Measurements from ENCODE around the gene CELF6.

Gene CELF6

GRCh38 chr15:72323752-72324151, 3.8 kb upstream of the CELF6 start:
- in situ Hi-C loops (cut with MboI; ENCODE audit: low pct_unique_long_range_greater_than_20kb, low sequenced_read_pairs): no loop called here
- DNase-seq: no peak

DNA sequence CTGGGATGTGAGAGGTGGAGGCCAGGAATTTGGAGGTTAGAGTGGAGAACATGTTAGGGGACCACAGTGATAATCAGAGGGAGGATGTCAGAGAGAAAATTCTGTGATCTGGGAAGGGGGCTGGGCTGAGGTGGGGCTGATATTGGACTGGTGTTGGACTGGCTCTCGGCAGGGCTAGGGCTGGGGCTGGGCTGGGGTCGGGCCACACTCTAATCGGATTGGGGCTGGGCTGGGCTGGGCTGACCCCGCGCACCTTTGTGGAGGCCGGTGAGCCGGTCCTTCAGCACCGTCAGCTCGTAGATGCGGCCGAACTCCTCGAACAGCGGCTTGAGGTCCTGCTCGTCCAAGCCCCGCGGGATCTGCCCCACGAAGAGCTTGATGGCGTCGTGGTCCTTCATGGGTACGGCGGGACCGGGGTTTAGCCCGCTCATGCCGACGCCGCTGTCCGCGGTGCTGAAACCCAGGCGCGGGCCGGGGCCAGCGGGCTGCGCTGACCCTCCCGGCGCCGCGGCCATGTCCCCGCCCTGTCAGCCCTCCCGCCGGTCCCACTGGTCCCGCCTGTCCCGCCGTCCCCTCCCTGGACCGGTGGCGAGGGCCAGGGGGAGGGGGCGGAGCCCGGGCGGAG, 485 bp downstream of the CELF6 start:
- in situ Hi-C loops (cut with MboI; ENCODE audit: low pct_unique_long_range_greater_than_20kb, low sequenced_read_pairs): no loop called here
- peak; percentile 68 for DNase-seq

- in situ Hi-C loops (cut with MboI; ENCODE audit: low pct_unique_long_range_greater_than_20kb, low sequenced_read_pairs): no loop called here
- no peak for DNase-seq
Measured at GRCh38 chr15:72318408-72318942, 1.5 kb downstream of the CELF6 start.

- DNase-seq: peak; percentile 29
- in situ Hi-C loops (cut with MboI; ENCODE audit: low pct_unique_long_range_greater_than_20kb, low sequenced_read_pairs): no loop called here
Measured at GRCh38 chr15:72315706-72316370, 4.1 kb downstream of the CELF6 start.

- in situ Hi-C loops (cut with MboI; ENCODE audit: low pct_unique_long_range_greater_than_20kb, low sequenced_read_pairs): no loop called here
- no peak for DNase-seq
Measured at GRCh38 chr15:72313881-72314280, 6.1 kb downstream of the CELF6 start.

DNA sequence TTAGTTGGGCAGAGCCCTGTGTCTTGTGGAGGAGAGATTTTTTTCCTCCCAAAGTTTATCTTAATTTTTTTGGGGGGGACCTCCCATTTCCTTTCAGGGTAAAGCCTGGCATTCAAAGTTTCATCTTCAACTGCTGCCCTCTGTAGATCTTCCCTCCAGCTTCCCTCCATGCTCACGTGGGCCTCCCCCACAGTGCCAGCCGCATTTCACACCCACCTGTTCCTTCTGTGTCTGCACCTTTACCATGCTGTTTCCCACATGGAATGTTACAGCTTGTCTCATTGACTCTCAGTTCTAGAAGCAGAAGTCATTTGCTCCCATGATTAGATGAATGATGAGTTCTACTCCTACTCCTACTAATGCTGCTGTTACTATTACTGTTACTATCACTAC, 6.5 kb downstream of the CELF6 start:
- no peak for DNase-seq
- in situ Hi-C loops (cut with MboI; ENCODE audit: low pct_unique_long_range_greater_than_20kb, low sequenced_read_pairs): no loop called here

DNA sequence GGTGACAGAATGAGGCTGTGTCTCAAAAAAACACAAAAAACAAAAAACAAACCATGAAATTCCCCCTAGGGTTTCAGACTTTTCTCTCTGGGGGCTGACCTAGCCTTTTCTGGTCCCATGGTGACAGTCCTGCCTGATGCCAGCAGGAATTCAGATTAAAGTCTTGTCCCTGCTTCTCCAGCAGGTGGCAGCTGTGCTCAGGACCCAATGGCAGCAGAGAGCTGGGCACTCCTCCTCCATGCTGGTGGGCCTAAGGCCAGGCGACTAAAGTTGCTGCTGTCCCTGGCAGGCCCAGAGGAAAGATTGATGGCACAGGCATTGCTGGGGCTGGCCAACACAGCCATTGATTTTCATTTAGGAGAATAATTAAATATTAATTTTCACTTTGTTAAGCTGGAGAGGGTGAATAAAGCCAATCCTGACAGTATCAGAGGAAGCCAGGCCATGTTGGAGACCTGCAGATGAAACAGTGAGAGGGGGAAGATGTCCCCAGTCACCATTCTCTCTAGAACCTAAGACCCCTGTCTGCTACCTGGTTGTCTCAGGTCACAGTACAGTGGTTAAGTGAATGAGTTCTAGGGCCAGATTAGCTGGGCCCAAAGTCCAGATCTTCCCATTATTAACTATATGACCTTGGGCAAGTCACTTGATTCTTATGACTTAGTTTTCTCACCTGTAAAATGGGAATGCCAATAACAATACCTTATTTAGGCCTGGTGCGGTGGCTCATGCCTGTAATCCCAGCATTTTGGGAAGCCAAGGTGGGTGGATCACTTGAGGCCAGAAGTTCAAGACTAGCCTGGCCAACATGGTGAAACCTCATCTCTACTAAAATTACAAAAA, 7.1 kb downstream of the CELF6 start:
- in situ Hi-C loops (cut with MboI; ENCODE audit: low pct_unique_long_range_greater_than_20kb, low sequenced_read_pairs): no loop called here
- peak; percentile 86 for DNase-seq

- in situ Hi-C loops (cut with MboI; ENCODE audit: low pct_unique_long_range_greater_than_20kb, low sequenced_read_pairs): no loop called here
Measured at GRCh38 chr15:72307026-72307425, 12.9 kb downstream of the CELF6 start.

GRCh38 chr15:72306211-72306785, 13.7 kb downstream of the CELF6 start:
- in situ Hi-C loops (cut with MboI; ENCODE audit: low pct_unique_long_range_greater_than_20kb, low sequenced_read_pairs): no loop called here
- DNase-seq: peak; percentile 89

More at GRCh38 chr15:72307026-72307425, 12.9 kb downstream of the CELF6 start:
- no peak for DNase-seq

GRCh38 chr15:72304596-72304995, 15.4 kb downstream of the CELF6 start:
- in situ Hi-C loops (cut with MboI; ENCODE audit: low pct_unique_long_range_greater_than_20kb, low sequenced_read_pairs): no loop called here
- DNase-seq: no peak

GRCh38 chr15:72302955-72303354, 17.0 kb downstream of the CELF6 start:
- in situ Hi-C loops (cut with MboI; ENCODE audit: low pct_unique_long_range_greater_than_20kb, low sequenced_read_pairs): no loop called here
- DNase-seq: no peak

- in situ Hi-C loops (cut with MboI; ENCODE audit: low pct_unique_long_range_greater_than_20kb, low sequenced_read_pairs): no loop called here
- DNase-seq: no peak
Measured at GRCh38 chr15:72289597-72290325, 30.2 kb downstream of the CELF6 start.

GRCh38 chr15:72288796-72289596, 31.0 kb downstream of the CELF6 start:
- no peak for DNase-seq
- in situ Hi-C loops (cut with MboI; ENCODE audit: low pct_unique_long_range_greater_than_20kb, low sequenced_read_pairs): no loop called here

- in situ Hi-C loops (cut with MboI; ENCODE audit: low pct_unique_long_range_greater_than_20kb, low sequenced_read_pairs): no loop called here
- DNase-seq: peak; percentile 71
Measured at GRCh38 chr15:72285927-72286516, 33.9 kb downstream of the CELF6 start.

DNA sequence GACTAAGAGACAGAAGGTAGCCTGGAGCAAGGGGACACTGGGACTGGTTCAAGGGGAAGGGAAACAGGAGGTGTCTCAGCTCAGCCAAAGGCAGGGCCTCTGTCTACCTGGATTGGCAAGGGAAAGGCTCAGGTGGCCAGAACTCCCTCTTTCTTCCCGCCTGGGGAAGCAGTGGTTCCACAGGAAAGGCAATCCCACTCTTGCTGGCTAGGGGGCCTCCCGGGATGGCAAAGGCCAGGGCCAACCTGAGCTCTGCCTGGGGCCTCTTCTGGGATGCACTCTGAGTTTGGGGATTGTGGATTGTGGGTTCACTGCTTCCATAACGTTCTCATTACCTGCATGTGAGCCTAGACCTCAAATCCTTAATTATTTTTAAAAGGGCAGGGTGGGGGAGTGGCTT, 34.6 kb downstream of the CELF6 start:
- in situ Hi-C loops (cut with MboI; ENCODE audit: low pct_unique_long_range_greater_than_20kb, low sequenced_read_pairs): no loop called here
- DNase-seq: no peak

GRCh38 chr15:72284781-72285180, 35.2 kb downstream of the CELF6 start:
- in situ Hi-C loops (cut with MboI; ENCODE audit: low pct_unique_long_range_greater_than_20kb, low sequenced_read_pairs): no loop called here
- DNase-seq: no peak

DNA sequence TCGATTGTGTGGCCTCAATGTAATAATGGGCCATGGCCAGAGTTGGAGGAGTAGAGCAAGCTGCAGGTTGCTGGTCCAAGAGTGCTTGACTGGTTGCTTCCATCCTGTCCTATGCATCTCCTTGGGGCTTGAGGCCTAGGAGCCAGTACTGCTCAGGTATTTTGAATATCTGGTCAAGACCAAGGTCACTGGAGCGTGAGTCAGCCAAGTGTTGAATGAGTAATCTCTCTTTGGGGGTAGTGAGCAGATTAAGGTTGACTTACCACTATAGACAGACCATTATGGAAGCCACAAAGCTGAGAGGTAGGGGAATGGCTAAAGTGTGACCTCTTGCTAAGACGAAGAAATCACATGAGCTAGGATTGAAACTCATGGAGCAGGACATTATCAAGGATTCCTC, 38.2 kb downstream of the CELF6 start:
- in situ Hi-C loops (cut with MboI; ENCODE audit: low pct_unique_long_range_greater_than_20kb, low sequenced_read_pairs): no loop called here
- no peak for DNase-seq

DNA sequence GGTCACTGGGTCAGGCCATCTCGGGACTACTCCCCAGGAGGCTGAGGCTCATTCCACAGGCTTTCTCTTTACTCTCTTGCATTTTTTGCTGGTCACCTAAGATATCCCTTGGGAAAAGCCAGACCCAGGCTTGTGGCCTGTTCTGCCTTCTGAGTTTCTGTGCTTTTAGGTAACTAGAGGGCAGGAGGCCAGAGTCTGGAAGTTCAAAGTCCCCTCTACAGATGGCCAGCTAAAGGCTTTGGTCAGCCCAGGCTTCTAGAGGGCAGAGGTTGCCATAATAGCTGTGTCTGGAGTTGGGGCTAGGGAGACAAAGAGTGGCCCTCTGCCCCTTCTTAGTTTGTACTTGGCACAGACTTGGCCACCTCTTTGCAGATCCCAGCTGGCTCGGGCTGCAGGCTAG, 39.2 kb downstream of the CELF6 start:
- in situ Hi-C loops (cut with MboI; ENCODE audit: low pct_unique_long_range_greater_than_20kb, low sequenced_read_pairs): no loop called here
- DNase-seq: no peak

All from KBM-7 (cell line).